ENCODE results near the gene HDHD5. TPM values are rescaled to one million over a fixed set of nuclear protein-coding genes. Genes with fewer than 3 reads are reported as not detected.

Gene HDHD5
- total and polyA plus RNA-seq, 7 donors, result 24.6 to 68.3 (median 33.9) TPM

GRCh38 chr22:17117890-17118289 is 41.2 kb downstream of the HDHD5 start:
- intact Hi-C loops (cut with DNase I), result loop anchor here (5.0 kb wide), 3 partner anchors 39 to 79 kb away; partner anchors contain the start of gene HDHD5 (in 1 of the 2)

GRCh38 chr22:17117400-17117799 is 41.7 kb downstream of the HDHD5 start:
- WGBS, 3 donors, result 47 to 74% (median 69%) methylated on average over 3 of the region's 3 CpGs

More at GRCh38 chr22:17117890-17118289, 41.2 kb downstream of the HDHD5 start:
- DNase-seq, result no peak
- Histone ChIP-seq H3K9me3 (no peaks in the 10 kb centered on the region), H3K4me3 (no peak overlapping the region), H3K4me1 (peaks cover 5% of the 10 kb centered on the region), H3K27me3 (ENCODE audit: insufficient read depth in 3 of 3, low read length in 2 of 3) (peaks cover 0 to 8% (median 0%) of the 10 kb centered on the region in 3 donors), H3K36me3 (ENCODE audit: insufficient read depth in 1 of 2, low read depth in 1 of 2) (no peaks in the 10 kb centered on the region), H3K27ac (no peak overlapping the region)
- TF ChIP-seq, protein P1, sequence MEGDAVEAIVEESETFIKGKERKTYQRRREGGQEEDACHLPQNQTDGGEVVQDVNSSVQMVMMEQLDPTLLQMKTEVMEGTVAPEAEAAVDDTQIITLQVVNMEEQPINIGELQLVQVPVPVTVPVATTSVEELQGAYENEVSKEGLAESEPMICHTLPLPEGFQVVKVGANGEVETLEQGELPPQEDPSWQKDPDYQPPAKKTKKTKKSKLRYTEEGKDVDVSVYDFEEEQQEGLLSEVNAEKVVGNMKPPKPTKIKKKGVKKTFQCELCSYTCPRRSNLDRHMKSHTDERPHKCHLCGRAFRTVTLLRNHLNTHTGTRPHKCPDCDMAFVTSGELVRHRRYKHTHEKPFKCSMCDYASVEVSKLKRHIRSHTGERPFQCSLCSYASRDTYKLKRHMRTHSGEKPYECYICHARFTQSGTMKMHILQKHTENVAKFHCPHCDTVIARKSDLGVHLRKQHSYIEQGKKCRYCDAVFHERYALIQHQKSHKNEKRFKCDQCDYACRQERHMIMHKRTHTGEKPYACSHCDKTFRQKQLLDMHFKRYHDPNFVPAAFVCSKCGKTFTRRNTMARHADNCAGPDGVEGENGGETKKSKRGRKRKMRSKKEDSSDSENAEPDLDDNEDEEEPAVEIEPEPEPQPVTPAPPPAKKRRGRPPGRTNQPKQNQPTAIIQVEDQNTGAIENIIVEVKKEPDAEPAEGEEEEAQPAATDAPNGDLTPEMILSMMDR (IDR thresholded peaks at IDR 0.05), result no peak
- ATAC-seq, result no peak
- WGBS, 3 donors, result 48 to 51% (median 51%) methylated on average over 4 of the region's 4 CpGs

GRCh38 chr22:17116572-17117330 is 42.3 kb downstream of the HDHD5 start:
- peaks cover 3% of the 10 kb centered on the region for H3K4me1 ChIP-seq
- ATAC-seq (no peak), DNase-seq (no peak)
- H3K27me3 ChIP-seq (ENCODE audit: insufficient read depth in 3 of 3, low read length in 2 of 3), result peaks cover 0 to 3% (median 0%) of the 10 kb centered on the region in 3 donors
- WGBS, 3 donors, result 51 to 66% (median 59%) methylated on average over 6 of the region's 6 CpGs
- H3K36me3 ChIP-seq (ENCODE audit: insufficient read depth in 1 of 2, low read depth in 1 of 2), result no peaks in the 10 kb centered on the region
- intact Hi-C loops (cut with DNase I), result loop anchor here (5.0 kb wide), 3 partner anchors 41 to 81 kb away; partner anchors contain the start of gene HDHD5 (in 1 of the 2)
- TF ChIP-seq, protein P1 (IDR thresholded peaks at IDR 0.05), result no peak
- H3K9me3 ChIP-seq, result no peaks in the 10 kb centered on the region
- H3K27ac ChIP-seq, result no peak overlapping the region
- no peak overlapping the region for H3K4me3 ChIP-seq

More at GRCh38 chr22:17117400-17117799, 41.7 kb downstream of the HDHD5 start:
- Histone ChIP-seq H3K27me3 (ENCODE audit: insufficient read depth in 3 of 3, low read length in 2 of 3) (peaks cover 0 to 8% (median 0%) of the 10 kb centered on the region in 3 donors), H3K27ac (no peak overlapping the region), H3K36me3 (ENCODE audit: insufficient read depth in 1 of 2, low read depth in 1 of 2) (no peaks in the 10 kb centered on the region), H3K4me3 (no peak overlapping the region), H3K9me3 (no peaks in the 10 kb centered on the region), H3K4me1 (peaks cover 5% of the 10 kb centered on the region)
- intact Hi-C loops (cut with DNase I), result loop anchor here (5.0 kb wide), 3 partner anchors 40 to 80 kb away; partner anchors contain the start of gene HDHD5 (in 1 of the 2)
- TF ChIP-seq, protein P1 (IDR thresholded peaks at IDR 0.05), result no peak
- no peak for ATAC-seq
- no peak for DNase-seq

DNA sequence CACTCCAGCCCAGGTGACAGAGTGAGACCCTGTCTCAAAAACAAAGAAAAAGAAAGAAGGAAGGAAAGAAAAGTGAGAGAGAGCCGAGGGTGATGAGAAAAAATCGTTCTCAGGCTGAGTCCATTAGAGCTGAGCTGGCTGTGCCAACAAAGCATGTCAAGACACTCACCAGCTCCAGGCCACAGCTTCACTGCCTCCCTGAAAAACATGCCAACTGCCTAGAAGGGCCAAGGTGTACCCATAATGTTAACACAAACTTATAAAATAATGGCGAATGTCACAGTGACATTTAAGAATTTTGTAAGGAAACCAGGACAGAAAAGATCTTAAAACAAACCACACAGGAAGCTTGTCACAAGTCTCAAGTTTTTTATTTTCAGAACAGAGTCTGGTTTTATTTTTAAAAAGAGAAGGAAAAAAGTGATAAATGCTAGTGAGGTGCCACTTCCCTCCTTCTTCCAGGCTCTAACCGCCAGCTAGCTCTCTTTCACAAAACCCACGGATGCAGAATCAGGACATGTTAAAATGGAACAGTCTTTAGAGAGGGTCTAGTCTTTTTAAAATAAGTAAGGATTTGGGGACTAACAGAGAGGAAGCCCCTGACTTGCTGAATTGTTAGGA is 43.0 kb downstream of the HDHD5 start:
- no peak overlapping the region for H3K27ac ChIP-seq
- no peak overlapping the region for H3K4me3 ChIP-seq
- no peaks in the 10 kb centered on the region for H3K9me3 ChIP-seq
- H3K4me1 ChIP-seq, result no peaks in the 10 kb centered on the region
- no peaks in the 10 kb centered on the region for H3K36me3 ChIP-seq (ENCODE audit: insufficient read depth in 1 of 2, low read depth in 1 of 2)
- no peaks in the 10 kb centered on the region for H3K27me3 ChIP-seq (ENCODE audit: insufficient read depth in 3 of 3, low read length in 2 of 3)
- whole genome bisulfite sequencing, 3 donors, result 62 to 77% (median 72%) methylated on average over 5 of the region's 5 CpGs
- TF ChIP-seq, protein P1 (IDR thresholded peaks at IDR 0.05), result no peak
- DNase-seq (no peak), ATAC-seq (no peak)
- intact Hi-C loops (cut with DNase I), result loop anchor here (5.0 kb wide), 3 partner anchors 41 to 81 kb away; partner anchors contain the start of gene HDHD5 (in 1 of the 2)
